ENCODE measurements around the gene FNDC3B.

Gene FNDC3B

GRCh38 chr3:172310428-172310760, 271.0 kb downstream of the FNDC3B start:
- no peaks in the 10 kb centered on the region for H4K20me1 ChIP-seq (ENCODE audit: insufficient read depth, low read length)
- no peaks in the 10 kb centered on the region for H3K9me2 ChIP-seq (ENCODE audit: low read depth, low read length)
- no peaks in the 10 kb centered on the region for H3K27me3 ChIP-seq (ENCODE audit: insufficient read depth, low read length)
- H2AFZ ChIP-seq (ENCODE audit: low read length) = no peak overlapping the region
- H3F3A ChIP-seq (ENCODE audit: insufficient read depth, low read length) = no peaks in the 10 kb centered on the region
- H3K36me3 ChIP-seq (ENCODE audit: insufficient read depth, low read length) = no peaks in the 10 kb centered on the region
- no peaks in the 10 kb centered on the region for H3K4me1 ChIP-seq (ENCODE audit: insufficient read depth, low read length, severe bottlenecking)
- no peak for TF ChIP-seq EZH2 (IDR thresholded peaks at IDR 0.05; ENCODE audit: borderline replicate concordance, low read length)
- TF ChIP-seq CTCF (IDR thresholded peaks at IDR 0.05; ENCODE audit: low read length) = no peak
- no peak overlapping the region for H3K27ac ChIP-seq (ENCODE audit: low read depth, low read length, poor library complexity, severe bottlenecking)
- H3K9ac ChIP-seq (ENCODE audit: low read length) = no peak overlapping the region
- no peak overlapping the region for H3K4me3 ChIP-seq (ENCODE audit: low read depth, low read length, poor library complexity, severe bottlenecking)
- no peaks in the 10 kb centered on the region for H3K9me3 ChIP-seq (ENCODE audit: low read length)
- H3K79me2 ChIP-seq (ENCODE audit: insufficient read depth, low read length) = no peaks in the 10 kb centered on the region
- H3K4me2 ChIP-seq (ENCODE audit: low read length) = no peak overlapping the region

GRCh38 chr3:172311217-172311616, 271.8 kb downstream of the FNDC3B start:
- Histone ChIP-seq H3K9me2 (ENCODE audit: low read depth, low read length) (no peaks in the 10 kb centered on the region), H3K79me2 (ENCODE audit: insufficient read depth, low read length) (no peaks in the 10 kb centered on the region), H3K9ac (ENCODE audit: low read length) (no peak overlapping the region), H3K4me2 (ENCODE audit: low read length) (no peak overlapping the region), H3K27ac (ENCODE audit: low read depth, low read length, poor library complexity, severe bottlenecking) (no peak overlapping the region), H3K4me1 (ENCODE audit: insufficient read depth, low read length, severe bottlenecking) (no peaks in the 10 kb centered on the region), H3K27me3 (ENCODE audit: insufficient read depth, low read length) (no peaks in the 10 kb centered on the region), H3K4me3 (ENCODE audit: low read depth, low read length, poor library complexity, severe bottlenecking) (no peak overlapping the region), H3F3A (ENCODE audit: insufficient read depth, low read length) (no peaks in the 10 kb centered on the region), H3K36me3 (ENCODE audit: insufficient read depth, low read length) (no peaks in the 10 kb centered on the region), H2AFZ (ENCODE audit: low read length) (no peak overlapping the region), H4K20me1 (ENCODE audit: insufficient read depth, low read length) (no peaks in the 10 kb centered on the region), H3K9me3 (ENCODE audit: low read length) (no peaks in the 10 kb centered on the region)
- TF ChIP-seq CTCF (IDR thresholded peaks at IDR 0.05; ENCODE audit: low read length) (no peak), EZH2 (IDR thresholded peaks at IDR 0.05; ENCODE audit: borderline replicate concordance, low read length) (no peak)

GRCh38 chr3:172312001-172312400, 272.6 kb downstream of the FNDC3B start:
- Histone ChIP-seq H3K4me2 (ENCODE audit: low read length) (no peak overlapping the region), H4K20me1 (ENCODE audit: insufficient read depth, low read length) (no peaks in the 10 kb centered on the region), H3K9me2 (ENCODE audit: low read depth, low read length) (no peaks in the 10 kb centered on the region), H2AFZ (ENCODE audit: low read length) (no peak overlapping the region), H3K36me3 (ENCODE audit: insufficient read depth, low read length) (no peaks in the 10 kb centered on the region), H3F3A (ENCODE audit: insufficient read depth, low read length) (no peaks in the 10 kb centered on the region), H3K4me3 (ENCODE audit: low read depth, low read length, poor library complexity, severe bottlenecking) (no peak overlapping the region), H3K27ac (ENCODE audit: low read depth, low read length, poor library complexity, severe bottlenecking) (no peak overlapping the region), H3K79me2 (ENCODE audit: insufficient read depth, low read length) (no peaks in the 10 kb centered on the region), H3K9me3 (ENCODE audit: low read length) (no peaks in the 10 kb centered on the region), H3K27me3 (ENCODE audit: insufficient read depth, low read length) (no peaks in the 10 kb centered on the region), H3K9ac (ENCODE audit: low read length) (no peak overlapping the region), H3K4me1 (ENCODE audit: insufficient read depth, low read length, severe bottlenecking) (no peaks in the 10 kb centered on the region)
- TF ChIP-seq EZH2 (IDR thresholded peaks at IDR 0.05; ENCODE audit: borderline replicate concordance, low read length) = no peak
- no peak for TF ChIP-seq CTCF (IDR thresholded peaks at IDR 0.05; ENCODE audit: low read length)

All from OCI-LY1 (cell line).